GM04503 (cell line): ENCODE results near the gene CDH4.

Experiments
- DNase-seq: peaks from one replicate; pipeline ENCODE4 v3.0.0-alpha.2; 2012; ENCODE audit warnings: low read depth

Gene CDH4

GRCh38 chr20:61900011-61900944 is 648.2 kb downstream of the CDH4 start:
- DNase-seq = no peak

GRCh38 chr20:61900945-61901293 is 648.9 kb downstream of the CDH4 start:
- no peak for DNase-seq

- DNase-seq = no peak
Observed at GRCh38 chr20:61901392-61902220, 649.5 kb downstream of the CDH4 start.

GRCh38 chr20:61902221-61902869 is 650.3 kb downstream of the CDH4 start:
- DNase-seq = no peak

- DNase-seq = no peak
Observed at GRCh38 chr20:61903575-61904340, 651.7 kb downstream of the CDH4 start.

- no peak for DNase-seq
Observed at GRCh38 chr20:61904456-61904855, 652.4 kb downstream of the CDH4 start.

GRCh38 chr20:61905781-61906523 is 653.9 kb downstream of the CDH4 start:
- DNase-seq = no peak

GRCh38 chr20:61907081-61907891 is 655.2 kb downstream of the CDH4 start:
- no peak for DNase-seq

- no peak for DNase-seq
Observed at GRCh38 chr20:61908057-61909026, 656.3 kb downstream of the CDH4 start.

- DNase-seq = no peak
Observed at GRCh38 chr20:61909028-61909427, 657.0 kb downstream of the CDH4 start.

GRCh38 chr20:61909821-61910220 is 657.8 kb downstream of the CDH4 start:
- no peak for DNase-seq

GRCh38 chr20:61911824-61912223 is 659.8 kb downstream of the CDH4 start:
- DNase-seq = no peak

- DNase-seq = no peak
Observed at GRCh38 chr20:61912665-61913422, 660.8 kb downstream of the CDH4 start.

- no peak for DNase-seq
Observed at GRCh38 chr20:61913423-61914225, 661.6 kb downstream of the CDH4 start.

GRCh38 chr20:61915101-61915500 is 663.0 kb downstream of the CDH4 start:
- DNase-seq = no peak

- no peak for DNase-seq
Observed at GRCh38 chr20:61916318-61916891, 664.3 kb downstream of the CDH4 start.
